LNCaP clone FGC (cell line): ENCODE measurements around the gene TNFSF15.
A peak's percentile ranks its signal among the peaks of the same experiment; 100 is the strongest.

Experiments
- DNase-seq: peaks from one replicate; pipeline ENCODE4 v3.0.0-alpha.2; 2011; ENCODE audit warnings: low read depth
- H3K4me3 ChIP-seq: 2 replicates; pipeline ENCODE4 v1.5.1; 2011; ENCODE audit warnings: mild to moderate bottlenecking, low read depth, low read length, control low read depth
- CTCF ChIP-seq: IDR thresholded peaks from 2 replicates; pipeline ENCODE4 v1.5.1; 2012; ENCODE audit warnings: mild to moderate bottlenecking; ENCODE audit not compliant: control insufficient read depth, insufficient read depth; ENCODE audit errors: extremely low read depth

TNFSF15 gene

DNA sequence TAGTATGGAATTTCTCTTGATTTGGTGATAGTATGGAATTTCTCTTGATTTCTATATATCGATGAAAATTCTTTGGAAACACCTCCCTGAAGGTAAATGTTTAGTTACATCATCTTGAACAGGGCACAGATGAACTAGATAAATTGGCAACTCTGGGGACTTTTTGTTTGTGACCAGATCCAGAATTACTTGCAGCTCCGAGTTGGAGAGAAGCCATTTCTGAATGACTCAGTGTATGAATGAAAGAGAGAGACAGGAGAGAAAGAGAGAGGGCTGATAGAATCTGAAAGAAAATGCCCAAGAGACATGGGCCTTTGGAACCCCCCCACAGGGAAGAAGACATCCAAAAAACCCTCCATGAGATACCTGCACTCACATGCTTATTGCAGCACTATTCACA, 14.1 kb downstream of the TNFSF15 start:
- H3K4me3 ChIP-seq = no peak overlapping the region
- no peak for TF ChIP-seq CTCF
- DNase-seq = peak; percentile 65

- no peak for TF ChIP-seq CTCF
- DNase-seq = no peak
- no peak overlapping the region for H3K4me3 ChIP-seq
Measured at GRCh38 chr9:114791312-114791711, 14.5 kb downstream of the TNFSF15 start.

DNA sequence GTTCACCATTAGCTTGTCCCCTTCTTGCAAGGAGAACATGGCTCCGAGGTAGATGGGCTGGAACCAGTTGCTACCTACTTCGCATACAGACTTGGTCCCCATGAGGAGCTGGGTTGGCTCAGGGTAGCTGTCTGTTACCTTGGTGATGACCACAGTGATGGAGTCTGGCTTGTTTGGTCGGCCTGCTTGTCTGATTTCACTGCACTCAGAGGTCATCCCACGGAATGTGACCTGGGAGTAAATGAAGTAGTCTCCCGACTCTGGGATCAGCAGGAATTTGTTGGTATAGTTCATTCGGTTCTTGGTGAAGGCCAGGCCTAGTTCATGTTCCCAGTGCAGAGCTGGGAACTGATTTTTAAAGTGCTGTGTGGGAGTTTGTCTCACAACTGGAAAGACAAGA, 15.3 kb downstream of the TNFSF15 start:
- no peak for TF ChIP-seq CTCF
- DNase-seq = no peak
- no peak overlapping the region for H3K4me3 ChIP-seq

DNA sequence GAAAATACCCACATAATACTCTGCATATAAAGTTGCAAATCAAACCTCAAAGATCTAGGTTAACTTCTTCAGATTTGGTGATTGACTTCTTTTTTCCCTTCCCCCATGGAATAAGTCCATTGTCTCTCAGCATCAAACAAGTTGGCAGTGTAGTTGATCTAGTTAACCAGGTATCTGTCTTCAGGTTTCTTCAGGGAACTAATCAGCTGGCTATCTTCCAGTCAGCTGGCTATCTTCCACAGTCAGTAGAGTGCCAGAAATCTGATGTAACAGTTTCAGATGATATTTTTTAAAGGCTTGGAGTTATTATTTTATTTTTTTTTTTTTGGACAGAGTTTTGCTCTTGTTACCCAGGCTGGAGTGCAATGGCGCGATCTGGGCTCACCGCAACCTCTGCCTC, 16.8 kb downstream of the TNFSF15 start:
- peak; percentile 92 for DNase-seq
- no peak for TF ChIP-seq CTCF
- no peak overlapping the region for H3K4me3 ChIP-seq

DNA sequence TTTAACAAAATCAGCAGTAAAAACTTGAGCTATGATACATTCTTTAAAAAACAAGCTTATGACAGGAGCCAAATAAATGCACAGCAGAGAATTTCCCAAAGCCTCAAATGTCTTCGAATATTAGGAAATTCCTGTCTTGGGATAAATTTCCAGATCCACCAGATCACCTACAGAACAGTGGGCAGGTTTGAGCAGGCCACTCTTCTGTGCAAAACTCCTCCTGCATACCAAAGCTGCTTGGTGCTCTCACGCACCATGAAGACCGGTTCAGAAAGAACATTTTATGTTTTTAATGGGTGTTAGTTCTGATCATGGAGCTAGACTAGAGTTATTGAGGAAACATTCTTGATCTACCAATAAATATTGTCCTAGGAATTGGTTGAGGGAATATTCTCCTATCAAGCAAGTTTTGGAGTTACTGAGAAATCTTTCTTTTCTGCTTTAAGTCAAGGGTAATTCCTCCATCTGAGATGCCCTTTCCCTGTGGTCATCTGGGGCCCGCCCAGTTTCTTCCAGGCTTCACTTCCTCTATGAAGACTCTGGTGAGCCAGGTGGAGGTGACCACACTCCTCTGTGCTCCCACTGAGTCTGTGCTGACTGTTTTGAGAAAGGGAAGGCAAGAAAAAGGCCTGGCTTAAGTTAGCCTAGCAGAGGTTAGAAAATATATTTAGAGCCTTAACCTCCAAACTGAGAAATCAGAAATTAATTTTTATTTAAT, 17.9 kb downstream of the TNFSF15 start:
- no peak for TF ChIP-seq CTCF
- DNase-seq = no peak
- H3K4me3 ChIP-seq = no peak overlapping the region

DNA sequence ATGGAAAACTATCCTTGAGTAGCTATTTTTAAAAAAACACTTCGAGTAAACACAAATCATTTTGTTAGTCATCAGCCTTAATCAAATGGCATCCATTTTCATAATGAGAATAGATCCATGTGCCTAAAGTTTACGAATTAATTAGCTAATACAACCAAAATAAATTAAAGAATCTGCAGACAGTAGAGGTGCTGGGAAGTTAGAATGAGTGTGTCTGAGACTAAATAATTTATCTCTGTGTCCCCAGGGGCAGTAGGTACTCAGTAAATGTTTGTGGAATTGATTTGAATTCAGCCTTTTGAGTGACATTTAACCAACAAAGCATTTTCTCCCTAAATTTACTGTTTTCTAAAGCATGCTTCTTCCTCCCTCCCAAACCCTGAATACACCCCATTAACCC, 18.6 kb downstream of the TNFSF15 start:
- no peak for DNase-seq
- no peak for TF ChIP-seq CTCF
- no peak overlapping the region for H3K4me3 ChIP-seq

DNA sequence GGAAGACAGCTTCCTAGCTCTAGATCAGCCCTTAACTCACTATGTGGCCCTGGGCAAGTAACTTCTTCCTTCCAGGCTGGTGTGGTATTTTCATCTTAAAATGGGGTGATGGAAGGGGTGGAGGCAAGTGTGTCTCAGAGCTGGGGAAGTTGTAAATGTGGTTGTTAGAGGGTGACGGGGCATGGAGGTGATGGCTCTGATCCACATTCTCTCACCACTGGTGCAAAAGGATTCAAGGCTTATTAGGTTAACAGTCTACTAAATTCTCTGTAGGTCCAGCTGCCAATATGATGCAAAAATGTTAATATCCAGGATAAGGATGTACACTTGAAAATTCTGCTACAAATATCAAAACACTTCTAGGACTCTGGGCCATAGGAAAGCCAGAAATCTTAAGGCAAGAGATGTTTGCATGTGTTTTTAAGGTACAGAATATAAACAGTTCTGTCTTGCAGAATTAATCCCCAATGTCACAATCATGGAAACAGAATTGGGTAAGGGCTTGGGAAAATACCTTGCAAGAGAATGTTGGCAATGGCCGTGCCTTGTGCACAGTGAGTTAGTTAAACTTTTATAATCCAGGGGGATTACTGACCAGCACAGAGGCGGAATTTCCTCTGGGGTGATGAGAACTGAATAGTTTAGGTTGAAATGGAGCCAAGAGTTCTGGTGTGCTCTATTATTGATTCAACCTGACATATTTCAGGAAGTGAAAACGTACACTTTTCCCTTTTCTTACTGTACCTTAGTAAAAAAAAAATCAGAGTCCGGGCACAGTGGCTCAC, 19.8 kb downstream of the TNFSF15 start:
- no peak for DNase-seq
- TF ChIP-seq CTCF = no peak
- H3K4me3 ChIP-seq = no peak overlapping the region
